Esophagus muscularis mucosa (tissue), 4 donors: ENCODE measurements around the gene C6orf89. TPM values are rescaled to one million over a fixed set of nuclear protein-coding genes. Genes with fewer than 3 reads are reported as not detected.
"Not testable (repeated sequence)": the region's sequence is repeated elsewhere in the genome, so short reads cannot be mapped to it uniquely, and the experiment has no call there.

Experiments
- DNase-seq: peaks from one replicate; pipeline ENCODE4 v3.0.0-alpha.2; 2017; ENCODE audit errors: extremely low spot score
- H3K27ac ChIP-seq, 4 donors: fragments of 200-600 bp; sonication (generic); replicated peaks in 1 of 4; 1 replicate in 3 of 4; 2 replicates in 1 of 4; pipeline ENCODE4 v1.5.1; 2016 to 2019; ENCODE audit warnings: mild to moderate bottlenecking in 1 of 4
- H3K27me3 ChIP-seq, 4 donors: fragments of 200-600 bp; sonication (generic); one replicate each; pipeline versions ENCODE4 v1.5.1 to v1.6.0; 2016 to 2019
- H3K36me3 ChIP-seq, 4 donors: fragments of 200-600 bp; sonication (generic); one replicate each; pipeline ENCODE4 v1.5.1; 2016 to 2019
- H3K4me1 ChIP-seq, 4 donors: fragments of 200-600 bp; sonication (generic); one replicate each; pipeline ENCODE4 v1.5.1; 2016 to 2019
- H3K4me3 ChIP-seq, 4 donors: fragments of 200-600 bp; sonication (generic); 1 replicate in 2 of 4; 2 replicates in 2 of 4; pipeline ENCODE4 v1.5.1; 2016 to 2019; ENCODE audit warnings: mild to moderate bottlenecking in 4 of 4, moderate library complexity in 1 of 4
- H3K9me3 ChIP-seq, 4 donors: fragments of 200-600 bp; sonication (generic); 1 replicate in 3 of 4; 2 replicates in 1 of 4; pipeline ENCODE4 v1.5.1; 2016 to 2019
- CTCF ChIP-seq, 3 experiments: fragments of 200-600 bp in 2 of 3; fragments of 450-650 bp in 1 of 3; sonication (generic) in 2 of 3; IDR thresholded peaks; one replicate each; pipeline ENCODE4 v1.5.1; 2017 to 2019; ENCODE audit warnings: antibody characterized with exemption in 3 of 3, mild to moderate bottlenecking in 2 of 3, moderate library complexity in 1 of 3
- EP300 ChIP-seq: sonication (generic); formaldehyde crosslinking; IDR thresholded peaks from one replicate; pipeline ENCODE4 v1.6.1; 2017; ENCODE audit warnings: antibody characterized with exemption
- POLR2A ChIP-seq: fragments of 450-650 bp; IDR thresholded peaks from one replicate; pipeline ENCODE4 v1.6.1; 2017; ENCODE audit warnings: antibody characterized with exemption, moderate library complexity, mild to moderate bottlenecking, low read depth
- POLR2AphosphoS5 ChIP-seq, 2 donors: sonication (generic); formaldehyde crosslinking; IDR thresholded peaks; one replicate each; pipeline ENCODE4 v1.6.1; 2017; ENCODE audit warnings: antibody characterized with exemption in 2 of 2
- WGBS: methylation state at CpG from one replicate; pipeline ENCODE4 v1.1.5; 2018; 5-methylcytosine and 5-hydroxymethylcytosine counted together
- intact Hi-C: fragments of 100-400 bp; cut with DNase I; formaldehyde crosslinking; loops from one replicate; pipeline ENCODE4 v1.15.1; 2023
- total RNA-seq, 4 donors: library from RNA; depleted of rRNA; stranded (reverse); fragments of >200 nt; gene quantifications; one replicate each; pipeline versions ENCODE4 v1.1.0 to v1.2.1, GENCODE V29; 2016

C6orf89 gene
- total RNA-seq, 4 donors from 2014 or later = 56.5 to 66.2 (median 59.0) TPM

GRCh38 chr6:36936824-36937223 lies 51.1 kb downstream of the C6orf89 start:
- Histone ChIP-seq H3K4me3 (no peak overlapping the region), H3K27ac (no peak overlapping the region), H3K27me3 (peaks cover 0 to 10% (median 0%) of the 10 kb centered on the region in 4 donors), H3K4me1 (no peaks in the 10 kb centered on the region), H3K9me3 (no peaks in the 10 kb centered on the region), H3K36me3 (no peaks in the 10 kb centered on the region)
- TF ChIP-seq EP300 = no peak
- TF ChIP-seq CTCF (IDR thresholded peaks at IDR 0.05) = no peak
- TF ChIP-seq POLR2AphosphoS5 (IDR thresholded peaks at IDR 0.05) = no peak
- TF ChIP-seq POLR2A = no peak
- no peak for DNase-seq
- WGBS = 98% methylated on average over 5 of the region's 5 CpGs
- intact Hi-C loops = no loop called here

- Histone ChIP-seq H3K4me3 (no peak overlapping the region), H3K4me1 (no peaks in the 10 kb centered on the region), H3K27ac (no peak overlapping the region), H3K9me3 (no peaks in the 10 kb centered on the region), H3K27me3 (peaks cover 0 to 10% (median 0%) of the 10 kb centered on the region in 4 donors), H3K36me3 (no peaks in the 10 kb centered on the region)
- no peak for DNase-seq
- intact Hi-C loops = no loop called here
- WGBS = over 99% methylated on average over 6 of the region's 6 CpGs
- no peak for TF ChIP-seq CTCF (IDR thresholded peaks at IDR 0.05)
- TF ChIP-seq EP300 = no peak
- TF ChIP-seq POLR2A = no peak
- TF ChIP-seq POLR2AphosphoS5 (IDR thresholded peaks at IDR 0.05) = no peak
These were observed 52.1 kb downstream of the C6orf89 start for GRCh38 chr6:36937896-36938295.

GRCh38 chr6:36938536-36938935 lies 52.8 kb downstream of the C6orf89 start:
- H3K4me3 ChIP-seq = no peak overlapping the region
- TF ChIP-seq POLR2A (no peak), CTCF (IDR thresholded peaks at IDR 0.05) (no peak)
- H3K27ac ChIP-seq = no peak overlapping the region

GRCh38 chr6:36939005-36939404 lies 53.3 kb downstream of the C6orf89 start:
- H3K36me3 ChIP-seq, H3K27ac ChIP-seq, H3K9me3 ChIP-seq, intact Hi-C loops, H3K4me3 ChIP-seq, DNase-seq, H3K4me1 ChIP-seq, H3K27me3 ChIP-seq: not testable (repeated sequence)
- WGBS = 90% methylated on average over 3 of the region's 5 CpGs

More at GRCh38 chr6:36938536-36938935, 52.8 kb downstream of the C6orf89 start:
- WGBS = 80% methylated on average over 4 of the region's 4 CpGs
- no peak for DNase-seq
- intact Hi-C loops = no loop called here
- Histone ChIP-seq H3K36me3 (no peaks in the 10 kb centered on the region), H3K27me3 (peaks cover 0 to 10% (median 0%) of the 10 kb centered on the region in 4 donors), H3K9me3 (no peaks in the 10 kb centered on the region), H3K4me1 (no peaks in the 10 kb centered on the region)

GRCh38 chr6:36940027-36940426 lies 54.3 kb downstream of the C6orf89 start:
- no peaks in the 10 kb centered on the region for H3K36me3 ChIP-seq
- TF ChIP-seq POLR2AphosphoS5 (IDR thresholded peaks at IDR 0.05) (no peak), CTCF (IDR thresholded peaks at IDR 0.05) (no peak), POLR2A (no peak), EP300 (no peak)
- H3K27me3 ChIP-seq = peaks cover 0 to 10% (median 0%) of the 10 kb centered on the region in 4 donors
- H3K9me3 ChIP-seq = no peaks in the 10 kb centered on the region
- no peak overlapping the region for H3K4me3 ChIP-seq
- no peak overlapping the region for H3K27ac ChIP-seq
- DNase-seq = no peak
- H3K4me1 ChIP-seq = no peaks in the 10 kb centered on the region
- intact Hi-C loops = no loop called here
- WGBS = 90% methylated on average over 10 of the region's 10 CpGs

- DNase-seq, H3K4me1 ChIP-seq, H3K4me3 ChIP-seq, H3K36me3 ChIP-seq, H3K27ac ChIP-seq, intact Hi-C loops, H3K9me3 ChIP-seq, H3K27me3 ChIP-seq: not testable (repeated sequence)
- 100% methylated on average over 6 of the region's 40 CpGs for WGBS
These were observed 55.8 kb downstream of the C6orf89 start for GRCh38 chr6:36941561-36941960.

- H3K27ac ChIP-seq, H3K4me1 ChIP-seq, H3K9me3 ChIP-seq, H3K36me3 ChIP-seq, H3K4me3 ChIP-seq, DNase-seq, H3K27me3 ChIP-seq, intact Hi-C loops: not testable (repeated sequence)
- WGBS = 79% methylated on average over 2 of the region's 2 CpGs
These were observed 56.6 kb downstream of the C6orf89 start for GRCh38 chr6:36942329-36942728.
